Testis (tissue), 3 donors: ENCODE results near the gene PHLPP1. TPM values are rescaled to one million over a fixed set of nuclear protein-coding genes. Genes with fewer than 3 reads are reported as not detected.

Experiments used
- DNase-seq: peaks from one replicate; pipeline ENCODE4 v3.0.0-alpha.2; 2019
- H3K27ac ChIP-seq, 2 donors: fragments of 200-600 bp; sonication (generic); one replicate each; pipeline ENCODE4 v1.5.1; 2019
- H3K27me3 ChIP-seq: fragments of 200-600 bp; sonication (generic); one replicate; pipeline ENCODE4 v1.5.1; 2019
- H3K36me3 ChIP-seq: fragments of 200-600 bp; sonication (generic); one replicate; pipeline ENCODE4 v1.5.1; 2017; ENCODE audit warnings: low read depth; ENCODE audit errors: missing control alignments
- H3K4me1 ChIP-seq: fragments of 200-600 bp; sonication (generic); one replicate; pipeline ENCODE4 v1.5.1; 2019
- H3K4me3 ChIP-seq, 2 donors: fragments of 200-600 bp; sonication (generic); one replicate each; pipeline ENCODE4 v1.5.1; 2017 to 2019
- H3K9me3 ChIP-seq: fragments of 200-600 bp; sonication (generic); one replicate; pipeline ENCODE4 v1.5.1; 2017
- POLR2A ChIP-seq: fragments of 450-650 bp; IDR thresholded peaks from one replicate; pipeline ENCODE4 v1.6.1; 2017; ENCODE audit warnings: antibody characterized with exemption, mild to moderate bottlenecking, moderate library complexity
- WGBS, 2 donors: methylation state at CpG; one replicate each; pipeline ENCODE4 v1.1.5; 2018; 5-methylcytosine and 5-hydroxymethylcytosine counted together
- intact Hi-C: fragments of 100-400 bp; cut with DNase I; formaldehyde crosslinking; loops from one replicate; pipeline ENCODE4 v1.15.1; 2023; ENCODE audit warnings: low total_unique reads
- polyA plus RNA-seq: library from polyadenylated mRNA; stranded (reverse); fragments of 350-450 nt; fragmentation: Illumina TruSeq; extraction: RNeasy Lipid Tissue Mini Kit (QIAGEN cat#74804); gene quantifications from one replicate; pipeline ENCODE4 v1.2.3, GENCODE V29; 2014; ENCODE audit warnings: low read depth, low replicate concordance; ENCODE audit not compliant: insufficient read depth
- total RNA-seq, 2 donors: library from RNA; depleted of rRNA; stranded (reverse); fragments of >200 nt; gene quantifications; one replicate each; pipeline ENCODE4 v1.2.3, GENCODE V29; 2016
- TF ChIP-seq, protein P1 (sequence below), 3 experiments: fragments of 450-650 bp in 2 of 3; fragments of 200-600 bp in 1 of 3; sonication (generic) in 1 of 3; IDR thresholded peaks; one replicate each; pipeline ENCODE4 v1.5.1; 2016 to 2019; ENCODE audit warnings: antibody characterized with exemption in 3 of 3, mild to moderate bottlenecking in 2 of 3, moderate library complexity in 1 of 3

The PHLPP1 gene
- total and polyA plus RNA-seq, 3 donors from 2014 or later = 31.5 to 60.1 (median 50.5) TPM

DNA sequence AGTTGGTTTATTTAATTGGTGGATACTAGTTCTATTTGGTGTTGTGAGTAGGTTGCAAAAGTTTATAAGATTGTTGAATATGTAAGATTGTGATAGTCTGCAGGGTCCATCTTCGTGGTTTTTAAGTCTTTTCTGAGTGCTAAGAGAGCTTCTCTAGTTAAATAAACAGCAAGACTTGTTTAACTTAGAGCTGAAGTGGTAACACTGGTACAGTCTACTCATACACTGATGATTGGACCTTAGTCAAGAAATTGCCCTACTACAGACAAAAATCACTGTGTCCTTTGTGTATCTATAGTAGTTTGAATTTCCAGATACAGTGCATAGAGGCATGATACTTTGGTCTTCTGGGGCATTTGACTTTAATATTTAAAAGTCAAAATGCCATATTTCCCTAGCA, 94.6 kb downstream of the PHLPP1 start:
- WGBS, 2 donors = 89 to 91% methylated on average over 1 of the region's 1 CpG
- Histone ChIP-seq H3K4me3 (no peak overlapping the region), H3K36me3 (no peaks in the 10 kb centered on the region), H3K27me3 (no peaks in the 10 kb centered on the region), H3K9me3 (no peaks in the 10 kb centered on the region), H3K4me1 (no peaks in the 10 kb centered on the region), H3K27ac (no peak overlapping the region)
- TF ChIP-seq POLR2A = no peak
- TF ChIP-seq, protein P1, sequence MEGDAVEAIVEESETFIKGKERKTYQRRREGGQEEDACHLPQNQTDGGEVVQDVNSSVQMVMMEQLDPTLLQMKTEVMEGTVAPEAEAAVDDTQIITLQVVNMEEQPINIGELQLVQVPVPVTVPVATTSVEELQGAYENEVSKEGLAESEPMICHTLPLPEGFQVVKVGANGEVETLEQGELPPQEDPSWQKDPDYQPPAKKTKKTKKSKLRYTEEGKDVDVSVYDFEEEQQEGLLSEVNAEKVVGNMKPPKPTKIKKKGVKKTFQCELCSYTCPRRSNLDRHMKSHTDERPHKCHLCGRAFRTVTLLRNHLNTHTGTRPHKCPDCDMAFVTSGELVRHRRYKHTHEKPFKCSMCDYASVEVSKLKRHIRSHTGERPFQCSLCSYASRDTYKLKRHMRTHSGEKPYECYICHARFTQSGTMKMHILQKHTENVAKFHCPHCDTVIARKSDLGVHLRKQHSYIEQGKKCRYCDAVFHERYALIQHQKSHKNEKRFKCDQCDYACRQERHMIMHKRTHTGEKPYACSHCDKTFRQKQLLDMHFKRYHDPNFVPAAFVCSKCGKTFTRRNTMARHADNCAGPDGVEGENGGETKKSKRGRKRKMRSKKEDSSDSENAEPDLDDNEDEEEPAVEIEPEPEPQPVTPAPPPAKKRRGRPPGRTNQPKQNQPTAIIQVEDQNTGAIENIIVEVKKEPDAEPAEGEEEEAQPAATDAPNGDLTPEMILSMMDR (IDR thresholded peaks at IDR 0.05) = no peak
- intact Hi-C loops = no loop called here
- no peak for DNase-seq

DNA sequence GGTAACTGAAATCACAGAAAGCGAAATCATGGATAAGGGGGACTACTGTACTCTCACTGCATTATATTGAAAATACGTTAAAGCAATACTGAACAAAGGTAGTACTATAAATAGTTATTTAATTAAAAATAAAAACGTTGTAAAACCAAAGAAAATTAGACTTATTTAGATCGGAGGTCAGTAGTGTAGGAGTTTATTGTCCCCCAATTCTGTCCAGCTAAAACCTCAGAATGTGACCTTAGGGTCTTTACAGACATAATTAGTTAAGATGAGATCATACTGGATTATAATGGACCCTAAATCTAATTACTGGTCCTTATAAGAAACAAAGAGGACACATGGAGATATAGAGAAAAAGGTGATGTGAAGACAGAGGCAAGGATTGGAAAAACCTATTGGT, 95.3 kb downstream of the PHLPP1 start:
- Histone ChIP-seq H3K4me1 (no peaks in the 10 kb centered on the region), H3K36me3 (no peaks in the 10 kb centered on the region), H3K27ac (no peak overlapping the region), H3K9me3 (no peaks in the 10 kb centered on the region), H3K27me3 (no peaks in the 10 kb centered on the region), H3K4me3 (no peak overlapping the region)
- TF ChIP-seq, protein P1 (IDR thresholded peaks at IDR 0.05) = no peak
- TF ChIP-seq POLR2A = no peak
- WGBS, 2 donors = 81 to 84% methylated on average over 4 of the region's 4 CpGs
- no peak for DNase-seq
- intact Hi-C loops = no loop called here

DNA sequence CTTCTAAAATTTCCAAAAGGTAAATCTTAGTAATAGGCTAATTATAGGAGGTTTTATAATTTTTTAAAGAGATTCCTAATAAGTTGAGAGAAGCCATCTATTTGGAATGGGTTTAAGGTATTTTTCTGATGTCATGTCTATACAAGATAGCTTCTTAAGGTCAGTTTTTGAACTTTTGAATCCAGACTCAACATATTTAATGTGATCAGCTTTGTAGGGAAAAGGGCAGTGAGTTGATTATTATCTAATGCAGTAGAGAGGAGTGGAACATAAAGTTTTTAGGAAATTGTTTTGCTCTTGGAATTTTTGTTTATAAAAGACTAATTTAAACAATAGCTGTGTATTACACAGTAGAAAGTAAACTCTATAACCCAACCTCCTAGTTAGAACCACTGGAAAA, 96.3 kb downstream of the PHLPP1 start:
- Histone ChIP-seq H3K27me3 (no peaks in the 10 kb centered on the region), H3K4me1 (no peaks in the 10 kb centered on the region), H3K27ac (no peak overlapping the region), H3K36me3 (no peaks in the 10 kb centered on the region), H3K4me3 (no peak overlapping the region), H3K9me3 (no peaks in the 10 kb centered on the region)
- DNase-seq = no peak
- intact Hi-C loops = no loop called here
- TF ChIP-seq, protein P1 (IDR thresholded peaks at IDR 0.05) = no peak
- TF ChIP-seq POLR2A = no peak

DNA sequence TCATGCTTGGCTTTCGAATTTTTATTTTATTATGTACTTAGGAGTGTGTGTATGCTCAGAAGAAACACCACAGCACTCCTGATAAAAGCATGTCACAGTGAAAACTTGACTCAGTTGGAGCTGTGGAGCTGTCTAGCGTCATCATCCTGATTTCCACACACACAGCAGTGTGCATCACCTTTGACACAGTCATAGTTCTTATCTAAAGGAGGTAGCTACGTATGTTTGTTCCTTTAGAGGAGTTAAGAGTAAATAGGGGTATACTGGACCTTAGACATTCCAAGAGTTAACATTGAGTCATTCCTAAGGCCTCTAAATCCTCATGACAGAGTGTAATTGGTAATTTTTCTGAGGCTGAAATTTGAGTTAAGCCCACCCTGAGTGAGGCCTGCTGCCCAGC, 96.9 kb downstream of the PHLPP1 start:
- WGBS, 2 donors = 91 to 95% methylated on average over 3 of the region's 3 CpGs
- no peak for TF ChIP-seq POLR2A
- TF ChIP-seq, protein P1 (IDR thresholded peaks at IDR 0.05) = no peak
- H3K4me1 ChIP-seq = no peaks in the 10 kb centered on the region

DNA sequence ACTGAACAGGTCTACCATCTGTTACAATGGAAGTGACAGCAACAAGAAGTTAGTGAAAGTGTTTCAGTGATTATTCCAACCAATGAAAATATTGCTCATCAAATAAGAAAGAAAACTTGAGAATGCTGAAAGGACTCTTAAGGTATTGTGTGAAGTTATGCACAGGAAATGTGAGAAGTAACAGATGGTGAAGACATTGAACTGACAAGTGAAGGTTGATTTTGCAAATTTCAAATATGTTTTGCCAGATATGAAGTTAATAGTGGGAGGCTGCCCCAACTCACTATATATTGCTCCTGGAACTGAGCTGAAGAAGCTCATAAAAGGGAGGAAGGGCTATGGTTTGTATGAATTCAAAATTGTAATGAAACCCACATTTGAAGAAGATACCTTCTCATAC, 97.5 kb downstream of the PHLPP1 start:
- intact Hi-C loops = no loop called here
- Histone ChIP-seq H3K27me3 (no peaks in the 10 kb centered on the region), H3K4me1 (no peaks in the 10 kb centered on the region), H3K36me3 (no peaks in the 10 kb centered on the region), H3K4me3 (no peak overlapping the region), H3K9me3 (no peaks in the 10 kb centered on the region), H3K27ac (no peak overlapping the region)
- DNase-seq = no peak
- no peak for TF ChIP-seq POLR2A
- TF ChIP-seq, protein P1 (IDR thresholded peaks at IDR 0.05) = no peak

More for the DNA sequence above, 96.9 kb downstream of the PHLPP1 start:
- intact Hi-C loops = no loop called here
- Histone ChIP-seq H3K27me3 (no peaks in the 10 kb centered on the region), H3K36me3 (no peaks in the 10 kb centered on the region), H3K9me3 (no peaks in the 10 kb centered on the region), H3K4me3 (no peak overlapping the region), H3K27ac (no peak overlapping the region)
- no peak for DNase-seq
